Right ventricle myocardium superior (tissue), 1 donor: ENCODE data around the gene HOOK1. TPM values are rescaled to one million over a fixed set of nuclear protein-coding genes. Genes with fewer than 3 reads are reported as not detected.
A peak's percentile ranks its signal among the peaks of the same experiment; 100 is the strongest.
"Not testable (repeated sequence)": the region's sequence is repeated elsewhere in the genome, so short reads cannot be mapped to it uniquely, and the experiment has no call there.

Experiments
- ATAC-seq: fragments of 200-7000 bp; cut with Tn5 transposase; one replicate; pipeline ENCODE4 v1.9.1; 2020; ENCODE audit warnings: mild to moderate bottlenecking; ENCODE audit not compliant: poor library complexity
- DNase-seq: peaks from one replicate; pipeline ENCODE4 v3.0.0-alpha.2; 2020
- intact Hi-C: fragments of 100-400 bp; cut with DNase I; formaldehyde crosslinking; loops from one replicate; pipeline ENCODE4 v1.11.2; 2022
- total RNA-seq: library from RNA; stranded (reverse); fragmentation: NEBNext Ultra II Directional; extraction: Animal tissue kit (Norgen Biotek cat#: 25700); gene quantifications from one replicate; pipeline ENCODE4 v1.2.1, GENCODE V29; 2021
- donor health status: DM: no; HTN: yes; CAD: no; lungs with severe emphysema.

HOOK1 gene
- total RNA-seq, 1 donor from 2014 or later = 6.3 TPM

- DNase-seq (no peak), ATAC-seq (no peak)
- intact Hi-C loops = no loop called here
Observed at GRCh38 chr1:59917026-59917784, 102.5 kb downstream of the HOOK1 start.

- intact Hi-C loops = no loop called here
- ATAC-seq = no peak
- DNase-seq = no peak
Observed at GRCh38 chr1:59917785-59918180, 103.0 kb downstream of the HOOK1 start.

GRCh38 chr1:59919746-59920145 lies 105.0 kb downstream of the HOOK1 start:
- intact Hi-C loops = no loop called here
- DNase-seq (no peak), ATAC-seq (no peak)

- peak; percentile 23 for ATAC-seq
- DNase-seq, intact Hi-C loops: not testable (repeated sequence)
Observed at GRCh38 chr1:59921258-59921899, 106.6 kb downstream of the HOOK1 start.

GRCh38 chr1:59924653-59925052 lies 109.9 kb downstream of the HOOK1 start:
- DNase-seq (no peak), ATAC-seq (no peak)
- intact Hi-C loops = no loop called here

Other genes starting within 250 kb of the HOOK1 start
- gene CYP2J2, start 111.8 kb downstream of the HOOK1 start, total RNA-seq = 50.6 TPM